Measurements from ENCODE around the gene ZFR2. TPM values are rescaled to one million over a fixed set of nuclear protein-coding genes. Genes with fewer than 3 reads are reported as not detected.

ZFR2 gene
- total and polyA plus RNA-seq, 9 donors, result under 0.01 to 0.23 (median 0.09) TPM; not detected in 2

Other genes starting within 250 kb of the ZFR2 start
- gene CACTIN, start 242.2 kb downstream of the ZFR2 start, total RNA-seq, result 20.1 TPM
- 10 to 100 TPM; 20.2 to 24.1 (median 22.7) TPM for gene CACTIN, start 242.2 kb downstream of the ZFR2 start, polyA plus RNA-seq (ENCODE audit: insufficient read depth in 1 of 8, insufficient read length in 8 of 8, low replicate concordance in 1 of 8)
- gene PIP5K1C, start 168.6 kb downstream of the ZFR2 start, total RNA-seq, result 8.4 TPM
- 10 to 100 TPM; 16.2 to 30.0 (median 24.0) TPM for gene PIP5K1C, start 168.6 kb downstream of the ZFR2 start, polyA plus RNA-seq (ENCODE audit: insufficient read depth in 1 of 8, insufficient read length in 8 of 8, low replicate concordance in 1 of 8)
- gene TJP3, start 160.7 kb downstream of the ZFR2 start, total RNA-seq, result 0.04 TPM
- 1 to 10 TPM in 2 of 8 donors, under 1 TPM in 4, not detected in 2; 0.07 to 3.4 (median 0.66) TPM for gene TJP3, start 160.7 kb downstream of the ZFR2 start, polyA plus RNA-seq (ENCODE audit: insufficient read depth in 1 of 8, insufficient read length in 8 of 8, low replicate concordance in 1 of 8)
- gene APBA3, start 107.3 kb downstream of the ZFR2 start, total RNA-seq, result 14.6 TPM
- 10 to 100 TPM in 7 of 8 donors, 1 to 10 TPM in 1; 9.5 to 16.9 (median 13.4) TPM for gene APBA3, start 107.3 kb downstream of the ZFR2 start, polyA plus RNA-seq (ENCODE audit: insufficient read depth in 1 of 8, insufficient read length in 8 of 8, low replicate concordance in 1 of 8)
- 61.4 TPM for gene MRPL54, start 106.4 kb downstream of the ZFR2 start, total RNA-seq
- gene MRPL54, start 106.4 kb downstream of the ZFR2 start, polyA plus RNA-seq (ENCODE audit: insufficient read depth in 1 of 8, insufficient read length in 8 of 8, low replicate concordance in 1 of 8), result 10 to 100 TPM; 22.6 to 33.2 (median 29.6) TPM
- gene RAX2, start 96.8 kb downstream of the ZFR2 start, total RNA-seq, result 0.04 TPM
- gene RAX2, start 96.8 kb downstream of the ZFR2 start, polyA plus RNA-seq (ENCODE audit: insufficient read depth in 1 of 8, insufficient read length in 8 of 8, low replicate concordance in 1 of 8), result not detected
- gene MATK, start 82.7 kb downstream of the ZFR2 start, total RNA-seq, result 0.62 TPM
- gene MATK, start 82.7 kb downstream of the ZFR2 start, polyA plus RNA-seq (ENCODE audit: insufficient read depth in 1 of 8, insufficient read length in 8 of 8, low replicate concordance in 1 of 8), result 1 to 10 TPM in 5 of 8 donors, under 1 TPM in 3; 0.87 to 1.9 (median 1.1) TPM
- 0.04 TPM for gene ATCAY, start 11.6 kb upstream of the ZFR2 start, total RNA-seq
- gene ATCAY, start 11.6 kb upstream of the ZFR2 start, polyA plus RNA-seq (ENCODE audit: insufficient read depth in 1 of 8, insufficient read length in 8 of 8, low replicate concordance in 1 of 8), result under 1 TPM; 0.06 to 0.78 (median 0.24) TPM
- 168 TPM for gene NMRK2, start 64.0 kb upstream of the ZFR2 start, total RNA-seq
- 100 to 1,000 TPM; 146 to 369 (median 300) TPM for gene NMRK2, start 64.0 kb upstream of the ZFR2 start, polyA plus RNA-seq (ENCODE audit: insufficient read depth in 1 of 8, insufficient read length in 8 of 8, low replicate concordance in 1 of 8)
- 51.2 TPM for gene DAPK3, start 102.1 kb upstream of the ZFR2 start, total RNA-seq
- gene DAPK3, start 102.1 kb upstream of the ZFR2 start, polyA plus RNA-seq (ENCODE audit: insufficient read depth in 1 of 8, insufficient read length in 8 of 8, low replicate concordance in 1 of 8), result 10 to 100 TPM; 69.6 to 88.5 (median 80.0) TPM
- gene EEF2, start 116.4 kb upstream of the ZFR2 start, total RNA-seq, result 3,013 TPM
- 1,000 to 10,000 TPM; 2,533 to 3,060 (median 2,684) TPM for gene EEF2, start 116.4 kb upstream of the ZFR2 start, polyA plus RNA-seq (ENCODE audit: insufficient read depth in 1 of 8, insufficient read length in 8 of 8, low replicate concordance in 1 of 8)
- 18.1 TPM for gene PIAS4, start 138.7 kb upstream of the ZFR2 start, total RNA-seq
- 10 to 100 TPM; 14.7 to 26.2 (median 23.8) TPM for gene PIAS4, start 138.7 kb upstream of the ZFR2 start, polyA plus RNA-seq (ENCODE audit: insufficient read depth in 1 of 8, insufficient read length in 8 of 8, low replicate concordance in 1 of 8)
- 4.2 TPM for gene ZBTB7A, start 197.9 kb upstream of the ZFR2 start, total RNA-seq
- 10 to 100 TPM in 1 of 8 donors, 1 to 10 TPM in 7; 6.8 to 10.9 (median 8.5) TPM for gene ZBTB7A, start 197.9 kb upstream of the ZFR2 start, polyA plus RNA-seq (ENCODE audit: insufficient read depth in 1 of 8, insufficient read length in 8 of 8, low replicate concordance in 1 of 8)